ENCODE measurements around the gene MREG.

GRCh38 chr2:216014986-216015385, 1.6 kb upstream of the MREG start:
- TF ChIP-seq USF1 (IDR thresholded peaks at IDR 0.05), result no peak
- no peak for TF ChIP-seq RAD21 (IDR thresholded peaks at IDR 0.05; ENCODE audit: low read depth)
- TF ChIP-seq EP300 (IDR thresholded peaks at IDR 0.05; ENCODE audit: borderline replicate concordance), result no peak
- TF ChIP-seq MAX (IDR thresholded peaks at IDR 0.05), result no peak
- no peak for TF ChIP-seq TCF12 (IDR thresholded peaks at IDR 0.05; ENCODE audit: low read depth)
- TF ChIP-seq TAF1 (IDR thresholded peaks at IDR 0.05; ENCODE audit: low read depth), result no peak
- TF ChIP-seq CREB1 (IDR thresholded peaks at IDR 0.05; ENCODE audit: low read depth), result no peak
- TF ChIP-seq CEBPB (IDR thresholded peaks at IDR 0.05), result no peak
